Right hindlimb (tissue), 1 donor: ENCODE results near the gene EFCAB13.
"Not testable (repeated sequence)": the region's sequence is repeated elsewhere in the genome, so short reads cannot be mapped to it uniquely, and the experiment has no call there.

ENCODE experiments used
- DNase-seq: peaks from one replicate; pipeline ENCODE4 v3.0.0-alpha.2; 2018

EFCAB13 gene

DNA sequence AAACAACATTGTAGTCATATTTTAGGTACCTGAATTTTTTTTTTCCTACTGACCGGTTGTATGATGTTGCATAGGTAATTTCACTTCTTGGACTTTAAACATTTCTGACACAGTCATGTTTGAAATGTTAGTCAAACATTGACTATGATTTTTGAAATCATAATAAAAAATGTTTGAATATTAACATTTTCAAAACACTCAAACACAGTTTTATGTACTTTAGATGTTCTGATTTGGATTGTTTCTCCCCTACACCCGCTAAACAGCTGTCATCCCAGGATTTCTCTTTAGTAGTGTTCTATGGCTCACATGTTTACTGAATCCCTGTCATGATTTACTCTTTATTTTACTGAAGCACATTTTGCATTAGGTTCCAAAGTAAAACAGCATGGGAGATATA lies 104.2 kb downstream of the EFCAB13 start:
- DNase-seq = no peak

DNA sequence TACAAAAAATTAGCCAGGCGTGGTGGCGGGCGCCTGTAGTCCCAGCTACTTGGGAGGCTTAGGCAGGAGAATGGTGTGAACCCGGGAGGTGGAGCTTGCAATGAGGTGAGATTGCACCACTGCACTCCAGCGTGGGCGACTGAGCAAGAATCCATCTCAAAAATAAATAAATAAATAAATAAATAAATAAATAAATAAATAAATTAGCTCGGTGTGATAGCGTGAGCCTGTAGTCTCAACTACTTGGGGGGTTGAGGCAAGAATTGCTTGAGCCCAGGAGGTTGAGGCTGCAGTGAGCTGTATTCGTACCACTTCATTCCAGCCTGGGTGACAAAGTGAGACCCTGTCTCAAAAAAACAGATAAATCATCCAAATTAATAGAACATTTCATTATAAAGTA lies 108.5 kb downstream of the EFCAB13 start:
- DNase-seq = not testable (repeated sequence)

- no peak for DNase-seq
These were observed 141.4 kb downstream of the EFCAB13 start for GRCh38 chr17:47465165-47465564.

- not testable (repeated sequence) for DNase-seq
These were observed 143.2 kb downstream of the EFCAB13 start for GRCh38 chr17:47466976-47467375.

DNA sequence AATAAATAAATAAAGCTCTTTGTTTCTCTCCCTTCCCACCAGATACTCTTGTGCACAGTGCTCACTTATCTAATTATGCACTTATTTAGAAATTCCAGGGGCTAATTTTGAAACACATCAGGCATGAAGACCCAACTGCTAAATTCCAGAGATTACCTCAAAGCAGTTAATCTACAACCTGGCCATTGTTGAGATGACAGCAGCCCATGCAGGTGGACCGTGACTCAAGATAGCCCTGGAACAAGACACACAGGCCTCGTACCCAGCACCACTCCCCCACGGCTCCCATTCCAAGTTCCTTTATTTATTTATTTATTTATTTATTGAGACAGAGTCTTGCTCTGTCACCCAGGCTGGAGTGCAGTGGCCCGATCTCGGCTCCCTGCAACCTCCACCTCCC lies 147.1 kb downstream of the EFCAB13 start:
- no peak for DNase-seq

- DNase-seq = not testable (repeated sequence)
These were observed 148.3 kb downstream of the EFCAB13 start for GRCh38 chr17:47472073-47472472.
